Measurements from ENCODE around the gene CHRNB2. TPM values are rescaled to one million over a fixed set of nuclear protein-coding genes. Genes with fewer than 3 reads are reported as not detected.

The CHRNB2 gene
- total RNA-seq, 1 experiment from 2014 or later, result 3.2 TPM

DNA sequence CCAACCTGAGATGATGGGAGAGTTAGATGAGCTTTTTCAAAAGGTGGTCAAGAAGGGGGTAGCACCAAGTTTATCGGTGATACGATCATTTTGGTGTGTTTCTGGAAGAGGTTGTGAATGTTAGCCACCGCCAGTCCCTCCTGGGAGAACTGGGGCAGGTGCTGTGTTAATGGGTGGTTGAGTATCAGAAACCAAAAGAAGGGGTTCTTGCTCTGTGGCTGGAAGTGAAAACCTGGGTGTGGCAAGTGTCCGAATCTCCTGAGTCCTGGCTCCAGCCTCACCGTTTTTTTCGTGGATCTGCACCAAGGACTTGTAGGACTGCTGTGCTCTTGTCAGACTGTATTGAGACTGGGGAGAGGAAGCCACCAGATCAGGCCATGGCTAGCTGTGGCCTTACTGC lies 16.9 kb upstream of the CHRNB2 start:
- no peaks in the 10 kb centered on the region for H3K27me3 ChIP-seq (replicated peaks; ENCODE audit: insufficient read depth, low read depth, low read length, poor library complexity)
- H3K36me3 ChIP-seq (ENCODE audit: insufficient read depth, low read length, poor library complexity, severe bottlenecking), result peaks cover 68% of the 10 kb centered on the region
- ChIA-PET CTCF (no interaction called here), POLR2A (ENCODE audit: low non-redundant PET) (no interaction called here)
- TF ChIP-seq CTCF (conservative IDR thresholded peaks at IDR 0.05; ENCODE audit: low read depth, low read length) (no peak), EZH2 (IDR thresholded peaks at IDR 0.05; ENCODE audit: borderline replicate concordance, low read depth, low read length, poor library complexity, severe bottlenecking) (no peak)
- no peaks in the 10 kb centered on the region for H3K4me1 ChIP-seq (ENCODE audit: insufficient read depth, low read length, poor library complexity, severe bottlenecking)
- H3K27ac ChIP-seq (ENCODE audit: low read depth, low read length, poor library complexity, severe bottlenecking), result no peak overlapping the region
- H3K4me3 ChIP-seq (ENCODE audit: low read depth, low read length, poor library complexity, severe bottlenecking), result no peak overlapping the region
- no peaks in the 10 kb centered on the region for H3K9me3 ChIP-seq (ENCODE audit: low read depth, low read length, poor library complexity, severe bottlenecking)
- intact Hi-C loops (cut with micrococcal nuclease; ENCODE audit: unreplicated experiment), result loop anchor here (10.0 kb wide), 1 partner anchor 214 kb away; no protein-coding TSS in a partner anchor
- no peak for DNase-seq (ENCODE audit: low spot score)
- no TSS peak for BruUV-seq (replicated peaks)

DNA sequence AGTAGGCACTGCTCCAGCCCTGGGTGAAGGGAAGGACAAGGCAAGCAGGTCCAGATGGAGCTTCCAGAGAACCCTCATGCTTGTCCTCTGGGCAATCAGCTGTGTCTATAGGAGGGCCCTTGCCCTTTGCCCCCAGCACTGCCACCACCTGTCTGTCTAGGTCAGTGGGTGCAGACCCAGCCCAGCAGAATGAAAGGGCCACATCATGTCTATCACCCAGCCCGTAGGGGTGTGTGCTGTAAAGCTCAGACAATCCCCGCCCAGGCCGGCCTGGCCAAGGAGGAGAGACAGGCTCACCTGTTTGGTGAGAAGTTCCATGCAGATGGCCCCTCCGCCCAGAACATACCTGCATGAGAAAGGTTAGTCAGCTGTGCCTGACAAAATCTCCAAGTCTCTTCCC lies 16.1 kb upstream of the CHRNB2 start:
- peaks cover 3% of the 10 kb centered on the region for H3K4me1 ChIP-seq (ENCODE audit: insufficient read depth, low read length, poor library complexity, severe bottlenecking)
- ChIA-PET CTCF (no interaction called here), POLR2A (ENCODE audit: low non-redundant PET) (no interaction called here)
- peaks cover 73% of the 10 kb centered on the region for H3K36me3 ChIP-seq (ENCODE audit: insufficient read depth, low read length, poor library complexity, severe bottlenecking)
- H3K27ac ChIP-seq (ENCODE audit: low read depth, low read length, poor library complexity, severe bottlenecking), result no peak overlapping the region
- TF ChIP-seq CTCF (conservative IDR thresholded peaks at IDR 0.05; ENCODE audit: low read depth, low read length), result no peak
- TF ChIP-seq EZH2 (IDR thresholded peaks at IDR 0.05; ENCODE audit: borderline replicate concordance, low read depth, low read length, poor library complexity, severe bottlenecking), result no peak
- intact Hi-C loops (cut with micrococcal nuclease; ENCODE audit: unreplicated experiment), result loop anchor here (10.0 kb wide), 1 partner anchor 213 kb away; no protein-coding TSS in a partner anchor
- H3K4me3 ChIP-seq (ENCODE audit: low read depth, low read length, poor library complexity, severe bottlenecking), result no peak overlapping the region
- H3K9me3 ChIP-seq (ENCODE audit: low read depth, low read length, poor library complexity, severe bottlenecking), result no peaks in the 10 kb centered on the region
- no TSS peak for BruUV-seq (replicated peaks)
- H3K27me3 ChIP-seq (replicated peaks; ENCODE audit: insufficient read depth, low read depth, low read length, poor library complexity), result no peaks in the 10 kb centered on the region
- no peak for DNase-seq (ENCODE audit: low spot score)

- peaks cover 9% of the 10 kb centered on the region for H3K4me1 ChIP-seq (ENCODE audit: insufficient read depth, low read length, poor library complexity, severe bottlenecking)
- no peak overlapping the region for H3K4me3 ChIP-seq (ENCODE audit: low read depth, low read length, poor library complexity, severe bottlenecking)
- no peak overlapping the region for H3K27ac ChIP-seq (ENCODE audit: low read depth, low read length, poor library complexity, severe bottlenecking)
- TF ChIP-seq CTCF (conservative IDR thresholded peaks at IDR 0.05; ENCODE audit: low read depth, low read length) (no peak), EZH2 (IDR thresholded peaks at IDR 0.05; ENCODE audit: borderline replicate concordance, low read depth, low read length, poor library complexity, severe bottlenecking) (no peak)
- ChIA-PET CTCF (no interaction called here), POLR2A (ENCODE audit: low non-redundant PET) (no interaction called here)
- no peaks in the 10 kb centered on the region for H3K9me3 ChIP-seq (ENCODE audit: low read depth, low read length, poor library complexity, severe bottlenecking)
- BruUV-seq (replicated peaks), result no TSS peak
- peaks cover 73% of the 10 kb centered on the region for H3K36me3 ChIP-seq (ENCODE audit: insufficient read depth, low read length, poor library complexity, severe bottlenecking)
- DNase-seq (ENCODE audit: low spot score), result no peak
- H3K27me3 ChIP-seq (replicated peaks; ENCODE audit: insufficient read depth, low read depth, low read length, poor library complexity), result no peaks in the 10 kb centered on the region
- intact Hi-C loops (cut with micrococcal nuclease; ENCODE audit: unreplicated experiment), result loop anchor here (10.0 kb wide), 1 partner anchor 213 kb away; no protein-coding TSS in a partner anchor
These were observed 15.5 kb upstream of the CHRNB2 start for GRCh38 chr1:154552036-154552435.

Measured in A673 (cell line).